VCaP (cell line): ENCODE data around the gene BTBD2.
A peak's percentile ranks its signal among the peaks of the same experiment; 100 is the strongest.

ENCODE experiments used
- H3K27ac ChIP-seq: fragments of 450-650 bp; 2 replicates; pipeline ENCODE4 v1.5.1; 2017
- CTCF ChIP-seq: fragments of 450-650 bp; conservative IDR thresholded peaks from 2 replicates; pipeline ENCODE4 v1.5.1; 2017; ENCODE audit warnings: mild to moderate bottlenecking, moderate library complexity

BTBD2 gene

DNA sequence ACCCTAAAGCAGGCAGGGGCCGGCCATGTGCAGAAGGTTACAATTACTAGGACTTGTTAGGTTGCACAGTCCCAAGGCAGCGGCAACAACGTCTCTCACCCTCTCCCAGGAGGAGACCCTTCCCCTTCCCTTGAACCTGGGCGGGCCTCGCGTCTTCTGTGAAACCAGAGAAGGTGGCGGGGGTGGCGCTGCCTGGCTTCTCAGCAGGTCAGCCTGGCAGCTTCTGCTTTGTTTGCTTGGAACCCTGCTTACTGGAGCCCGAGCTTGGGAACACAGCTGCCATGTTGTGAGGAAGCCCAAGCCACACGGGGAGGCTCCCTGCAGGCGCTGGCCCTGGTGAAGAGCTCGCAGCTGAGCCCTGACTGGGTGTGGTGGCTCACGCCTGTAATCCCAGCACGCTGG, 20.1 kb upstream of the BTBD2 start:
- TF ChIP-seq CTCF: no peak
- no peak overlapping the region for H3K27ac ChIP-seq

DNA sequence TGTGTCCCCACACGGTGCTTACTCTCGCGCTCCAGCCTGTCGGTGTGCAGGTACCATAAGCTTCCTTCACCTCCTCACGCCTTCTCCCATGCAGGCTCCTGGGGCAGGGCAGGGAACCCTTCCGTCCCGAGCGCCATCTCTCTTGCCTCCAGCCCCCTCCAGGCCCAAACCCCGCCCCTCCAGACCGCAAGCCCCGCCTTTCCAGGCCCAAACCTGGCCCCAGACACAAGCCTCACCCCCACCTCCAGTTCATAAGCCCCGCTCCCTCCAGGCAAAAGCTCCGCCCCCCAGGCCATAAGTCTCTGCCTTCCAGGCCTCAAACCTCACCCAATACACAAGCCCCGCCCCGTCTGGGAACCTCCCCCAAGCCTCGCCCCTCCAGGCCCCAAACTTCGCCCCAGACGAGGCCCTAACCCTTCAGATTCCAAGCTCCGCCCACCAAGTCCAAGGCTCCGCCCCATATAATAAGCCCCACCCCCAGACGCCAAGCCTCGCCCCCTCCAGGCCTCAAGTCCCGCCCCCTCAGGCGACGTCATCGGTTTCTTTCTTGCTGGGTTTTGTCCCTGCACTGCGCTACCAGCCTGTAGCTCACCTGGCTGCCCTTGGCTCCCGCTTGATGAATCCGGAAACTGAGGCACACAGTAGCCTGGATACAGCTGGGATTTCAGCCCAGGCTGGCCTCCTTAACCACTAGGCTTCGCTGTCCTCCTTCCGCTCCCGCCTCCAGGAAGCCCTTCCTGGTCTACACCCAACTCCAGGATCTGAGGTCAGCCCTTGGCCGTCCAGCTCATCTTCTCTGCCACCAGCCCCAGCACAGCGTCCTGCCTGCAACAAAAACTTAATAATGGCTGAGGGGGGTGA, 19.4 kb upstream of the BTBD2 start:
- no peak for TF ChIP-seq CTCF
- H3K27ac ChIP-seq: no peak overlapping the region

DNA sequence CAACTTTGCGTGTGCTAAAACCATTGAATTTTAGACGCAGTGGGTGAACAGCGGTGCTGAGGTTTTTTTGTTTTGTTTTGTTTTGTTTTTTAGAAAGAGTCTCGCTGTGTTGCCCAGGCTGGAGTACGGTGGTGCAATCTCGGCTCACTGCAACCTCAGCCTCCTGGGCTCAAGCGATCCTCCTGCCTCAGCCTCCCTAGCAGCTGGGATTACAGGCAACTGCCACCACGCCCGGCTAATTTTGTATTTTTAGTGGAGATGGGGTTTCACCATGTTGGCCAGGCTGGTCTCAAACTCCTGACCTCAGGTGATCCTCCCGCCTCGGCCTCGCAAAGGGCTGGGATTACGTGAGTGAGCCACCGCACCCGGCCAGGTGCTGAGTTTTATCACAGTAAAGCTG, 18.7 kb upstream of the BTBD2 start:
- peak overlapping the region; percentile 94; the same call in 1 of the 2 replicates for H3K27ac ChIP-seq

GRCh38 chr19:2033825-2034159, 18.3 kb upstream of the BTBD2 start:
- TF ChIP-seq CTCF: no peak
- peak overlapping the region; percentile 94; the same call in 1 of the 2 replicates for H3K27ac ChIP-seq

DNA sequence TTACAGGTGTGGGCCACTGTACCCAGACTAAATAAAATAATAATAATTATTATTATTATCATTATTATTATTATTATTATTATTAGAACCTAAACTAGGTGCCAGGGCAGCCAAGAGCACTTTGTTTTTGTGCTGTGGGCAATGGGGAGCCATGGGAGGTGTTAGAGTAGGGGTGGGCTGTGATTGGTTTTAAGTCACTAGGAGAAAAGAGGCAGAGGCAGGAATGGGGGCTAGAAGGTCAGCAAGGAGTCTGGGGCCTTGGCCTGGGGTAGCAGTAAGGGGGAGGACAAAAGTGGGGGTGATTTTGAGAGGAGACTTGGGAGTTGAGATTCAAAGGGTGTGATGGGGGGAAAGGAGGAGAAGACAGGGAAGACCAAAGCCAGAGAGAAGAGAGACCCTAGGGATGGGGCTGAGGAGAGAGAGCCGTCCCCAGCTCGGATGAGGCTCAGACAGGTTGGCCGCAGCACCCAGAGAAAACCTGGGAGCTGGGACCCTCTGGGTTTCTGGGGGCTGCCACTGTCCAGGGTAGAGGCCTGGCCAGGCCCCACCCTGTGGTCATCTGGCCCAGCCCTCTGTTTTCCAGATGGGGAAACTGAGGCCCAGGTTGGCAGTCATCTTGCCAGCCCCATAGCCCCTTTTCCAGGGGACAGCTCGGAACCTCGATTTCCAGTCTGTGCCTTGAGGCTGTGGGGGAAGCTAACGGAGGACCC, 17.8 kb upstream of the BTBD2 start:
- peak overlapping the region; percentile 94 for H3K27ac ChIP-seq
- TF ChIP-seq CTCF: no peak

DNA sequence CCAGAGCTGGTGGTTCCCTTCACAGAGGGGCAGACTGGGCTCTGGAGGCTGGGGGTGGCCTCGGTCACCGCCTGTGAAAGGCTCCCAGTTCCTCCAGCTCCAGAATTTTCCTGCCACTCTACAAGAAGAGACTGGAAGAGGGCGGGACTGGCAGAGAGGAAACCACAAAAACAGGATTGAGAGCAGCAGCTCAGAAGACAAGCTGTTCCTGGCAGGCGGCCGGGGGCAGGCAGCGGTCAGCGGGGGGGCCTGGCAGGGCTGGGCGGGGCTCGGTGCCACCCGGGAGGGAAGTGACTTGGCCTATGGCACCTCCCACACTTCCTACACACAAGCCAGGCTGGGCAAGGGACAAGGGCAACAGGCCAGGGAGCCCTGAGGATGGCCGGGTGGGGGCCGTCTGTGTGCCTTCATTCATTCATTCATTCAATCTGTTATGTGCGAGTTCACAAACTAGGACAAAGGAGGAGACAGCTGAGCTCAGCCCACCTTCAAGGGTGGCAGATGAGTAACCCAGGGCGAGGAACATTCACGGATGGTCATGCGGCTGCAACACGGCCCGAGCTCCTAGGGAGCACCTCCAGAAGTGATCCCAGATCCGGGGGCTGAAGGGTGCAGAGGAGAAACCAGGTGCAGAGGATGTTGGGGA, 16.9 kb upstream of the BTBD2 start:
- peak overlapping the region; percentile 94 for H3K27ac ChIP-seq
- no peak for TF ChIP-seq CTCF

DNA sequence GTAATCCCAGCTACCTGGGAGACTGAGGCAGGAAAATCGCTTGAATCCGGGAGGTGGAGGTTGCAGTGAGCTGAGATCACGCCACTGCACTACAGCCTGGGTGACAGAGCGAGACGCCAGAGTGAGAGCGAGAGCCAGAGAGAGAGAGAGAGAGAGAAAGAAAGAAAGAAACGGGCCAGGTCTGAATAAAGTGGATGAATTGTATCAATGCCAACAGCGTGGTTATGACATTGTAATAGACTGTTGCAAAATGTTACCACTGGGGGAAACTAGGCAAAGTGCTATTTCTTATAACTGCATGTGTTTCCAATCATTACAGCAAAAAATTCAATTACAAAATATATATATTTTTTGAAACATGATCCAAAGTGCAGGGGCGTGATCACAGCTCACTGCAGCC, 11.8 kb upstream of the BTBD2 start:
- no peak overlapping the region for H3K27ac ChIP-seq
- TF ChIP-seq CTCF: no peak
